ENCODE data around the gene RALGPS2. TPM values are rescaled to one million over a fixed set of nuclear protein-coding genes. Genes with fewer than 3 reads are reported as not detected.

The RALGPS2 gene
- total RNA-seq, 1 donor from 2014 or later: 7.5 TPM

DNA sequence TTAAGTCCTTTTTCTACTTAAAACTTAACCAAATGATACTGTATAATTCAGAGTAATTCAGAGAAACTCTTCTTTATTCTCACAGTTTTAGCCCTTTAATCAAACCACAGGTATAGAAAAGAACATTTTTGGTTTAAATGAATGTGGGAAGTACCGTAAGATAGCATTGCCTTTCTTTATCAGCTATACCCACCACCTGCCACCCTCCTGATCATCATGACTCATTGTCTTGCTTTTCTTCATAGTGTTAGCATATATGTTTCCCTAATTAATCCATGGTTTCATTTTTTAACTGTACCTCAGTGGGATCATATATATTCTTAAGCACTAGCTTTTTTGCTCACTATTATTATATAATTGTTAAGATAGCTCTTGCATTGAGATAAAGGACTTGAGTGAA lies 173.4 kb downstream of the RALGPS2 start:
- Histone ChIP-seq H3K9me3 (replicated peaks) (no peaks in the 10 kb centered on the region), H3K36me3 (peaks cover 10% of the 10 kb centered on the region), H3K27me3 (ENCODE audit: low read depth) (no peaks in the 10 kb centered on the region), H3K27ac (replicated peaks) (no peak overlapping the region), H3K4me3 (no peak overlapping the region), H3K4me1 (peaks cover 8% of the 10 kb centered on the region)
- TF ChIP-seq, protein P1, sequence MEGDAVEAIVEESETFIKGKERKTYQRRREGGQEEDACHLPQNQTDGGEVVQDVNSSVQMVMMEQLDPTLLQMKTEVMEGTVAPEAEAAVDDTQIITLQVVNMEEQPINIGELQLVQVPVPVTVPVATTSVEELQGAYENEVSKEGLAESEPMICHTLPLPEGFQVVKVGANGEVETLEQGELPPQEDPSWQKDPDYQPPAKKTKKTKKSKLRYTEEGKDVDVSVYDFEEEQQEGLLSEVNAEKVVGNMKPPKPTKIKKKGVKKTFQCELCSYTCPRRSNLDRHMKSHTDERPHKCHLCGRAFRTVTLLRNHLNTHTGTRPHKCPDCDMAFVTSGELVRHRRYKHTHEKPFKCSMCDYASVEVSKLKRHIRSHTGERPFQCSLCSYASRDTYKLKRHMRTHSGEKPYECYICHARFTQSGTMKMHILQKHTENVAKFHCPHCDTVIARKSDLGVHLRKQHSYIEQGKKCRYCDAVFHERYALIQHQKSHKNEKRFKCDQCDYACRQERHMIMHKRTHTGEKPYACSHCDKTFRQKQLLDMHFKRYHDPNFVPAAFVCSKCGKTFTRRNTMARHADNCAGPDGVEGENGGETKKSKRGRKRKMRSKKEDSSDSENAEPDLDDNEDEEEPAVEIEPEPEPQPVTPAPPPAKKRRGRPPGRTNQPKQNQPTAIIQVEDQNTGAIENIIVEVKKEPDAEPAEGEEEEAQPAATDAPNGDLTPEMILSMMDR (IDR thresholded peaks at IDR 0.05; ENCODE audit: borderline replicate concordance): no peak
- intact Hi-C loops (cut with micrococcal nuclease): no loop called here
- DNase-seq: no peak

DNA sequence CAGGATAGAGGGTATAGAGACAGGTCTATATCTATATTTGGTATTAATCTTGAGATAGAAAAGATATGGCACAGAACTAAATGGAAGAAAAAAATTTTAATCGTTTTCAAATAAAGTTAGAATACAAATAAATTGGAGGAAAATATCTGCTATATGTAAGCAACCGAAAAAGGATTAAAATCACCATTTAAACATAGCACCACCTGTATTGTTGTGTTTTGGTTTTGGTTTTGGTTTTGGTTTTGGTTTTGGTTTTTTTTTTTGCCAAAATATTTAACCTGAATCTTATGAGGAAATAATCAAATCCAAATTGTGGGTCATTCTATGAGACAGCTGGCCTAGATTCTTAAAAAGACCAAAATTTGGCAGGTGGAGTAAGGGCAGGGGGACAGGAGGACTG lies 174.4 kb downstream of the RALGPS2 start:
- H3K27ac ChIP-seq (replicated peaks): no peak overlapping the region
- intact Hi-C loops (cut with micrococcal nuclease): no loop called here
- peaks cover 8% of the 10 kb centered on the region for H3K36me3 ChIP-seq
- H3K9me3 ChIP-seq (replicated peaks): no peaks in the 10 kb centered on the region
- TF ChIP-seq, protein P1 (IDR thresholded peaks at IDR 0.05; ENCODE audit: borderline replicate concordance): no peak
- H3K4me3 ChIP-seq: no peak overlapping the region
- DNase-seq: no peak
- H3K27me3 ChIP-seq (ENCODE audit: low read depth): no peaks in the 10 kb centered on the region
- H3K4me1 ChIP-seq: peaks cover 8% of the 10 kb centered on the region

DNA sequence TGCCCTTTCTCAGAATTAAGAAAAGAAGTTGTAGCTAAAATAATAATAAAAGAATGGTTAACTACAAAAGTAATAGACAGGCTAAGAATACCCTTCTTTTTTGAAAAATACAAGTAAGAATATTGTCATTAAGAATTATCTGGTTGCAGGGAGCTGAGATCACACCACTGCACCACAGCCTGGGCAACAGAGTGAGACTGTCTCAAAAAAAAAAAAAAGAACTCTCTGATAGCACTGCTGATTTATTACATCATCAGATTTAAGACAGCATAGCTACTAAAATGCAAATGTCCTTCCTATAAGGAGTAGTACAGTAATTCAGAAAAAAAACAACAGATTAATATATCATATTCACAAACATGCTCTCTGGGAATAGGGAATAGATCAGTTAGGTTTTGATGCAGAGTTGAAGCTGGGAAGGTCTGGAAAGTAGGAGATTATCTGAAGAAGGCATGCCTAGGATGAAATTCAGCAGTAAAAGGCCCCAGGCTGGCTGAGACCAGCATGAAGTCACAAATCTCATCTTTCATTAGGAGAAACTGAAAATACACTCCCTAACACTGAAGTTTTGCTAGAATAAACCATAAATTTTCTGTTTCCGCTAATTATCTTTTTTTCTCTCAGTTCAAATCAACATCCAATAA lies 176.6 kb downstream of the RALGPS2 start:
- Histone ChIP-seq H3K4me1 (no peaks in the 10 kb centered on the region), H3K27me3 (ENCODE audit: low read depth) (no peaks in the 10 kb centered on the region), H3K36me3 (peaks cover 6% of the 10 kb centered on the region), H3K4me3 (no peak overlapping the region), H3K27ac (replicated peaks) (no peak overlapping the region), H3K9me3 (replicated peaks) (no peaks in the 10 kb centered on the region)
- intact Hi-C loops (cut with micrococcal nuclease): no loop called here
- DNase-seq: no peak
- TF ChIP-seq, protein P1 (IDR thresholded peaks at IDR 0.05; ENCODE audit: borderline replicate concordance): no peak

DNA sequence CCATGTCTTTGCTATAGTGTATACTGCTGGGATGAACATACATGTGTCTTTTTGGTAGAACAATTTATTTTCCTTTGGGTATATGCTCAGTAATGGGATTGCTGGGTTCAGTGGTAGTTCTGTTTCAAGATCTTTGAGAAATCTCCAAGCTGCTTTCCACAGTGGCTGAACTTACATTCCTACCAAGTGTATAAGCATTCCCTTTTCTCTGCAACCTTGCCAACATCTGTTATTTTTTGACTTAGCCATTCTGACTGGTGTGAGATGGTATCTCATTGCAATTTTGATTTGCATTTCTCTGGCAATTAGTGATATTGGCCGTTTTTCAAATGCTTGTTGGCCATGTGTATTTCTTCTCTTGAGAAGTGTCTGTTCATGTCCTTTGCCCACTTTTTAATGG lies 183.3 kb downstream of the RALGPS2 start:
- intact Hi-C loops (cut with micrococcal nuclease): no loop called here
- DNase-seq: no peak

DNA sequence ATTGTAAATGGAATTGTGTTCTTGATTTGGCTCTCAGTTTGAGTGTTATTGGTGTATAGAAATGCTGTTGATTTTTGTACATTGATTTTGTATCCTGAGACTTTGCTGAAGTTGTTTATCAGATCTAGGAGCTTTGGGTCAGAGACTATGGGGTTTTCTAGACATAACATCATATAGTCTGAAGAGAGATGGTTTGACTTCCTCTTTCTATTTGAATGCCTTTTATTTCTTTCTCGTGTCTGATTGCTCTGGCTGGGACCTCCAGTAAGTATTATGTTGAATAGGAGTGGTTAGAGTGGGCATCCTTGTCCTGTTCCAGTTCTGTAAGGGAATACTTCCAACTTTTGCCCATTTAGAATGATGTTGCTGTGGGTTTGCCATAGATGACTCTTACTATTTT lies 185.0 kb downstream of the RALGPS2 start:
- no peak for DNase-seq
- H3K4me1 ChIP-seq: no peaks in the 10 kb centered on the region
- peaks cover 4% of the 10 kb centered on the region for H3K9me3 ChIP-seq (replicated peaks)
- H3K27me3 ChIP-seq (ENCODE audit: low read depth): no peaks in the 10 kb centered on the region
- TF ChIP-seq, protein P1 (IDR thresholded peaks at IDR 0.05; ENCODE audit: borderline replicate concordance): no peak
- H3K27ac ChIP-seq (replicated peaks): no peak overlapping the region
- intact Hi-C loops (cut with micrococcal nuclease): no loop called here
- H3K4me3 ChIP-seq: no peak overlapping the region
- peaks cover 4% of the 10 kb centered on the region for H3K36me3 ChIP-seq

More for the DNA sequence above, 183.3 kb downstream of the RALGPS2 start:
- peaks cover 4% of the 10 kb centered on the region for H3K9me3 ChIP-seq (replicated peaks)
- H3K27ac ChIP-seq (replicated peaks): no peak overlapping the region
- TF ChIP-seq, protein P1 (IDR thresholded peaks at IDR 0.05; ENCODE audit: borderline replicate concordance): no peak
- no peak overlapping the region for H3K4me3 ChIP-seq
- H3K4me1 ChIP-seq: no peaks in the 10 kb centered on the region
- H3K36me3 ChIP-seq: peaks cover 8% of the 10 kb centered on the region
- no peaks in the 10 kb centered on the region for H3K27me3 ChIP-seq (ENCODE audit: low read depth)

Data from left ventricle myocardium inferior (tissue), 1 donor.